DMS53 treated with DMSO at 0.1 percent for 48 hours (cell line): Measurements from ENCODE around the gene SUDS3.
A peak's percentile ranks its signal among the peaks of the same experiment; 100 is the strongest.
"Not testable (repeated sequence)": the region's sequence is repeated elsewhere in the genome, so short reads cannot be mapped to it uniquely, and the experiment has no call there.

Experiments used
- DNase-seq: peaks from one replicate; lab custom pipeline; 2025; ENCODE audit not compliant: unreplicated experiment; lab: John Stamatoyannopoulos, UW

The SUDS3 gene, protein sequence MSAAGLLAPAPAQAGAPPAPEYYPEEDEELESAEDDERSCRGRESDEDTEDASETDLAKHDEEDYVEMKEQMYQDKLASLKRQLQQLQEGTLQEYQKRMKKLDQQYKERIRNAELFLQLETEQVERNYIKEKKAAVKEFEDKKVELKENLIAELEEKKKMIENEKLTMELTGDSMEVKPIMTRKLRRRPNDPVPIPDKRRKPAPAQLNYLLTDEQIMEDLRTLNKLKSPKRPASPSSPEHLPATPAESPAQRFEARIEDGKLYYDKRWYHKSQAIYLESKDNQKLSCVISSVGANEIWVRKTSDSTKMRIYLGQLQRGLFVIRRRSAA

DNA sequence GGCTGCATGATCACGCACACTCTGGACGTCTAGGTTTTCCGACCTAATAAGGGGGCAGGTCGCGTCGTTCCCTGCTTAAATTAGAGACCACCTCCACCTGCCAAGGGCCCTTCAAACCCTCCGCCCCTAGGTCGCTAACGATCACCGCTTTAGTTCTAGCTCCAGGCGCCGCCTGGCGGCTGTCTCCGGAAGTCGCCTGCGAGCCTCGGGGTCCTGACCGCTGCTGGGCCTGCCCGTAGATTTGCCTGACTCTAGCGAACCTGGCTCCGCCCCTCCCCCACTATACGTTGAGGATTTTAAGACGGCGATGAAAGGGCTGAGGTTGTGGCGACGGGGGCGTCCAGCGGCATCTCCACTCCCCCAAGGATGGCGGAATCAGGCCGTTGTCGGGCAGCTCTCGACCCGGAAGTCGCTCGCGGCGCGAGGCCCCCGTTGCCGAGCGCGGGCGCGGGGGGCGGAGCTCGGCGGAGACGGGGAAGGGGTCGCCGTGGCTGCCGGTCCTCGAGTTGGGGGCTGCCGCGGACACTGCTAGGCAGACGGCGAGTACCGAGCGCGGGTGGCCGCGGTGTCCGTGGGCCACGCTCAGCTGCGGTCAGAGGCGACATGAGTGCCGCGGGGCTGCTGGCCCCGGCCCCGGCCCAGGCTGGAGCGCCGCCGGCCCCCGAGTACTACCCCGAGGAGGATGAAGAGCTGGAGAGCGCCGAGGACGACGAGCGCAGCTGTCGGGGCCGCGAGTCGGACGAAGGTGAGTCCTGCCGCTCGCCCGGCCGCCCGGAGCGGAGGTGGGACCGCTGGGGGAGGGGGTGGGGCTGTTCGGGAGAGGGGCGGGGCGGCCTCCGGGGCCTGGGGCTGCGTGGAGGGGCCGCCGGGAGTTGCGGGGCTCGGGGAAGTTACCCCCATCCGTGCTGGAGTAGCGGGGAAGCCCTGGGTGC lies at the start of gene SUDS3:
Gene SUDS3 (plus strand): TSS at position 467 of the 932 bp plus-strand sequence. CDS start 137 bp downstream, at position 604.
- DNase-seq, result peak; percentile 76

DNA sequence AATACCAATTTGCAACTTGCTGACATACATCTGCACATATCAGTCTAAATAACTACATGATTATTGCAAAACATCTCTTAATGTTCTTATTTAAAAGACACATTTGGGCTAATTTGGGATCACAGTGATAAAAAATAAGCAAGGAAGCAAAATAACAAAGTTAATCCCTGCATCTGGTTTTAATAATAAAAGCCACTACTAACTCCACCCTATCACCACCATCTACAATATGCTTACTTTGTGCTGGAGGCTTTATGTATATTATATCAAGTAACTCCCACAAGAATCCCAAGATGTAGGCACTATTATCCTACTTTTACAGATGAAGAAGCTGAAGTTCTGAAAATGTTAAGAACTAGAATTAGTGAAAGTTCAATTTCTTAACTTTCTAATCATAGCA lies 49.4 kb upstream of the SUDS3 start:
- DNase-seq, result no peak

DNA sequence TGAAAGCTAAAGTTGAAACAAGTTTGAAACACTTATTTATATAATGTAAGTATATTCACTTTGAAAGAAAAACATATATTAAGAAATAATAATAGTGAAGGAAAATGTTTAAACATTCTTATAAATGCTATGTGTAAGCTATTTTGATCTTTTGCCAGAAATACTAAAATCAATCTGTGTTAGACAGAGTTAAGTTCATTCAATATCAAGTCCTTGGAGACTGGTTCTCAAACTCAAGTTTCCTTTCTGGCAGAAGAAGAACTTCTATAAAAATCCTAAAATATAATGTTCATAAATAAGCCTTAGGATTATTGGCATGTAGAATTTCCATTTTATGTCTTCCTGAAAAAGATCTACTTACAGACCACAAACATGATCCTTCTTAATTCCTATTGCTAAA lies 49.0 kb upstream of the SUDS3 start:
- DNase-seq, result no peak

DNA sequence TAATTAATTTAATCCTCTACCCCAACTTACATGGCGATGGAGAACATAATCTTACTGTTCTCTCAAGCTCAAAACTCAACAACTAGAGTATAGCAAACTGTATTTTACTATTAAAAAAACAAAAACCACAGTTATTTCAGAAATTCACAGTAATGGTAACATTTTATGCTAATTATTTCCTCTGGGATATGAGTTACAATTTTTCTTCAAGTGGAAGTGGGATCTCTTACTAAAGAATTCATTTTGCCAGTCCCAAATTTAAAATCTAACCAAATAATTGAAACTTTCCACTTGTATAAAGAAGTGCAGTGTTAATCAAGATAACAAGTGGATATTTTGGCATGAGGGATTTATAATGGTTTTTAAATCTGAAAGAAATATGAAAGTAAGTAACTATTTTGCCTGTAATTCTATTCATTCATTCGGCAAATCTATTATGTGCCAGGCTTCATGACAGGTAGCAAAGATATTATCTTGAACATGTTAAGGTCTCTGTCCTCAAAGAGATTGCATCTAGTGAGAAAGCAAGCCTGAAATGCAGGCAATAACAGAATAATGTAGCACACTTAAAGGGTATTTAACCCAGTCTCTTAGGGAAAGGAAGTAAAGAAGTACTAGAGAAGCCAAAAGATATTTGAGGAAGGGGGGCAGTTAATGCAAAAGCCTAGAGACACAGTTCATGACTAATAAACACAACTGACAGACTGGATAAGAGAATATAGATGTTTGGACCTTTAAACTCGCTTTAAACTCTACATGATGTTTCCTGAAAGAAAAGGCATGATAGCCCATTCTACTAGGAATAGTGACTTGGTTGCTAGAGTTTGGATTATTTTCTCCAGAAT lies 47.6 kb upstream of the SUDS3 start:
- DNase-seq, result no peak

DNA sequence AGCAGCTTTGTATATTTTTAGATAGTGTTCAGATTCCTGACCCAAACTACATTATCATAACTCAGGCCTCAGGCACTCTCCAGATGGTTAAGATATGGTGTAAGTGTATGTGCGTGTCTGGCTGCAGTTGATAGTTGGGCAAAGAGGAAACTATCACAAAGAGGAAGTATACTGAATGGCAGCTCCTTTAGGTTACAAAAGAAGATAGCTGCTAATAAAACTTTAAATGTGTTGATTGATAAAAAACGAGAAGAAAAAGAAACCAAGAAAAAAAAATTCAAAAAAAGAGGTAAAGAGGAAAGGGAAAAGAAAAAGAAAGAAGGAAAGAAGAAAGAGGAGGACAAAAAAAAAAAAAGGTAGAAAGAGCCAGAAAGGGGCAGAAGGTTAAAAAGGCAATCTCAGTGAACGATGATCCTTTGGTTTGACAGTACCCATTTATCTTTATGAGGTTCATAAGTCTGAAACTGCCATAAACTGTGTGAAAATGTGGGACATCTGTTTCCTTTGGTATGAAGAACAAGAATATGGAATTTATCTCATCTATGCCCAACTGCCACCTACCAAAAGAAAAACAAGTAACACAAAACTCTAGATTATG lies 45.8 kb upstream of the SUDS3 start:
- DNase-seq, result no peak

DNA sequence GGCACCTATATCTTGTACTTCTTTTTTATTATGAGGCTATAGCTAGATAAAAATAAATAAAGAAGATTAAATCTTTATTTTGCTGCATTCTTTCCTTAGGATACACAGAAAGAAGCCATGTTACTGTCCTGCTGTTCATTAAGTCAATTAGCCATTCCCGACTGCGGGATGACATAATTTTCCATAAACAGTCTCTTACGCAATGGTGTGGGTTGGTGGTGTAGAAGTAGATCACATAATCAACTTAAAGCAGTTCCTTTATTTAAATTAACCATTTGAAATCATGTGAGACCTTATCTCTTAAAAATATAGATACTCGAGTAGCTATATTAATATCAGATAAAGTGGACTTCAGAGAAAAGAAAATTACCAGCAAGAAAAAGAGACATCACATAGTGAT lies 43.8 kb upstream of the SUDS3 start:
- no peak for DNase-seq

DNA sequence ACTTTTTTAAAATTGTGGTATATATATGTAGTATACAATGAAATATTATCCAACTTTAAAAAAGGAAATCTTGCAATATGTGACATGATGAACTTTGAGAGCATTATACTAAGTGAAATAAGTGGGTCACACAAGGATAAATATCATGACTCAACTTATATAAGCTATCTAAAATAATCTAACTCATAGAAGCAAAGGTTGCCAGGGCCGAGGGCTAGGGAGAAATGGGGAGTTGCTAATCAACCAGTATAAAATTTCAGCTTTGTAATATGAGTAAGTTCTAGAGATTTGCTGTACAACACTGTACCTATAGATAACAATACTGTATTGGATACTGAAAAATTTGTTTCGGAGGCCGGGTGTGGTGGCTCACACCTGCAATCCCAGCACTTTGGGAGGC lies 42.1 kb upstream of the SUDS3 start:
- DNase-seq, result no peak

DNA sequence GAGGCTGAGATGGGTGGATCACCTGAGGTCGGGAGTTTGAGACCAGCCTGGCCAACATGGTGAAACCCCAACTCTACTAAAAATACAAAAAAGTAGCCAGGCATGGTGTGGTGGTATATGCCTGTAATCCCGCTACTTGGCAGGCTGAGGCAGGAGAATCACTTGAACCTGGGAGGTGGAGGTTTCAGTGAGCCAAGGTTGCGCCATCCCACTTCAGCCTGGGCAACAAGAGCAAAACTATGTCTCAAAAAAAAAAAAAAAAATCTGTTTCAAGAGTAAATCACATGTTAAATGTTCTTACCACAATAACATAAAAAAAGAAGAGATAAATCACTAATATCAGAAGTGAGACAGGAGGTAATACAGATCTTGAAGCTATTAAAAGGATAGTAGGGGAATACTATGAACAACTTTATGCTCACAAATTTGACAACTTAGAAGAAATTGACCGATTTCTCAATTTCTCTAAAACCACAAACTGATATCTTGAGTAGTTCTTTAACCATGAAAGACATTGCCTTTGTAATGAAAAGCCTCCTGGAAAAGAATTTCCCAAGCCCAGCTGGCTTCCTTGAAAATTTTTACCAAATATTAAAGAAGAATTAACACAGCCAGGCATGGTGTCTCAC lies 41.3 kb upstream of the SUDS3 start:
- no peak for DNase-seq

DNA sequence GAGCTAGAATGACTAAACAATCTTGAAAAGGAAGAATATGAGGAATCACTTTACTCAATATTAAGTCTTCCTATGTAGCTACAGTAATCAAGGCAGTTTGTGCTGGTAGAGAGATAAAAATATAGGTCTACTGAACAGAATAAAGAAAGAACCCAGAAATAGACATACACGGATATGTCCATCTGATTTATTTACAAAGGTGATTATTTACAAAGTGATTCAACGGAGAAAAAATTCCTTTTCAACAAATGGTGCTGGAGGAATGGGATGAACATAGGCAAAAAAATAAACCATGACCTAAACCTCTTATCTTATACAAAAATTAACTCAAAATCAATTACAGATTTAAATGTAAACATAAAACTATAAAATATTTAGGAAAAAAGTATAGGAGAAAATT lies 40.2 kb upstream of the SUDS3 start:
- DNase-seq, result peak; percentile 27

DNA sequence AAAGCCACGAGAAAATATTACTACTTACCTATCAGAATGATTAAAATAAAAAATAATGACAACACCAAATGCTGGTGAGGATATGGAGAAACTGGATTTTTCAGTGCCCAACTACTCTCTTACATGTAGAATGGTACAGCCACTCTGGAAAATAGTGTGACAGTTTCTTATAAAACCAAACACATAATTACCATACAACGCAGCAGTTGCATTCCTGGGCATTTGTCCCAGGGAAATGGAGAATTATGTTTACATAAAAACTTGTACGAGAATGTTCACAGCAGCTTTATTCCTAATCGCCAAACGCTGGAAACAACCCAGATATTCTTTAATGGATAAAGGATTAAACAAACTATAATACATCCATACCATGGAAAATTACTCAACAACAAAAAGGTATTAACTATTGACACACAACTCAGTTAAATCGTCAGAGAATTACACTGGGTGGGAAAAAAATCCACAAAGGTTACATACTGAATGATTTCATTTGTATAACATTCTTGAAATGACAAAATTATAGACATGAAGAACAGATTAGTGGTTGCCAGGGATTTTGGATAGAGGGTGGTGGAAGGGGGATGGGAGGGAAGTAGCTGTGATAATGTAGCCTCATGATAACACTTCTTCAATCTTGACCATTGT lies 39.0 kb upstream of the SUDS3 start:
- no peak for DNase-seq

DNA sequence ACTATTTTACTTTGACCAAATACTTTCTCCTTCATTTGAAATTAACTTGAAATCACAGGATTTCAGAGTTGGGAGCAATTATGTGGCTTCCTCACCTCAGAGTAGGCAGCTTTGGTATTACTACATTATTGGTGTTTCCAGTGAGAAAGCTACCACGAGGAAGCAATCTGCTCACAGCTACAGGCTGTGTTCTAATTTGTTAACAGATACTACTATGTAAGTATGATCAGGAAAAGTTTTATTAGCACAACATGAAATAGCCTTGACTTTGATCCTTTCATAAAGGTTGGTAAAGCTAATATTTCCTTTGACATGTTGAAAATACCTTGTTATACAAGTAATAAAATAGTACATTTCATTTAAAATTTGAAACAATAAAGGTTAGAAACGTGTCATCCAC lies 34.3 kb upstream of the SUDS3 start:
- no peak for DNase-seq

DNA sequence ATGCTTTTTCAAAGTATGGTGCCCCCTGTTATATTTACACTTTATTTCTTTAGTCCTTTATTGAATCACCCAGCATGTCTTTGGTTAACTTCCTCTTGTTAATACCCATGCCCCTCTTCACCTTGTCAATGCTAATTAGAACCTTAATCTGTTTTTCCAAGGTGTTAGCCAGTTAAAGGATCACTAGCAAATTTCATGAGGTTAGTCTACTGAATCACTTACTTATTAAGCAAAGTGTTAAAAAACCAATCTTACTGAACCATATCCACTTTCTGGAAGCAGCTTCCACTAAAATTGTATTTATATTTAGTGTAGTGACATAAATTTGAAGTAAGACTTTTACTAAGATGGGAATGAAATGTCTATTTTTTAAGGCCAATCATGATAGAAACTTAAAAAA lies 31.5 kb upstream of the SUDS3 start:
- no peak for DNase-seq

DNA sequence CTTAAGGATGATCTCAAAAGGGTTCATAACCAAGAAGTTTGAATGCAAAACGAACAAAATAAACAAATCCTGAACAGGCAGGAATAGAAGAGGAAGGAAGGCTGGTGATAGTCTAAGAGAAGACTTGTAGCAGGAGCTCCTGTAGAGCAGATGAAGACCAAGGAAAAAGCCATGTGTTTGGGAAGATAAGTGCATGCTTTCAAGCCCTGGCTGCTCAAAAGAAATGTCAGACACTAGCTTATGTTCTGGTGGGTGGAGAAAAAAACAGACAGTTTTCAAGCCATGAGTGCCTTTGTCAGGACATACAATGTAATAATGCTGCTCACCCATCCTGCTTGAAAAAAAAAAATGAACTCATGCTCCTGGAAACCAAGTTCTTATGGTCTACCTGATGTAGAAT lies 31.0 kb upstream of the SUDS3 start:
- no peak for DNase-seq

DNA sequence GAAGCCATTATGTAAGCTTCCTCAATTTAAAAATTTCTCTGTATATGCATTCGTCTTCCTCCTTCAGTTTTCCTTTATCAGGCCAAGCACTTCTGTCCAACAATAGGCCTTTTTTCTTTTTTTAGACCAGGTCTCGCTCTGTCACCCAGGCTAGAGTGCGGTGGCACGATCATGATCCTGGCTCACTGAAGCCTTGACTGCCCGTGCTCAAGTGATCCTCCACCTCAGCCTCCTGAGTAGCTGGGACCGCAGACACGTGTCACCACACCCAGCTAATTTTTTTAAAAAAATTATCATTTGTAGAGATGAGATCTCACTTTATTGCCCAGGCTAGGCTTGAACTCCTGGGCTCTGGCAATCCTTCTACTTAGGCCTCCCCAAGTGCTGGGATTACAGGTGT lies 29.5 kb upstream of the SUDS3 start:
- DNase-seq, result no peak

DNA sequence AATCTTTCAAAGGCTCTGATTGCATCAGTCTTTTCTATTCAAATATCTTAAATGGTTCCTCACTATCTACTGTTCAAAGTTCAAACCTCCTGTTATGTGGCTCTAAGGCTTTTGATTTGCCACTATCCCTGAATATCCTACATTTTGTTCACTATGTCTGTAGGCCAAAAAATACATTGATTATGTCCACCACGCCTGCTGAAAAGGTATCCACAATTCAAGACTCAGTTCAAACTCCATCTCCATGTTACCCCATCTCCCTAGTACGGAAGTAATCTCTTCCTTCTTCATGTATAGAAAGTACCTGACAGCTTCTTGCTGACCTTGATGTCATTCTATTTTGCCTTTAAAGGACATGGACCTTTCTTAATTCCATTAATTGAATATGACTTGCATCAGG lies 28.4 kb upstream of the SUDS3 start:
- DNase-seq, result no peak

DNA sequence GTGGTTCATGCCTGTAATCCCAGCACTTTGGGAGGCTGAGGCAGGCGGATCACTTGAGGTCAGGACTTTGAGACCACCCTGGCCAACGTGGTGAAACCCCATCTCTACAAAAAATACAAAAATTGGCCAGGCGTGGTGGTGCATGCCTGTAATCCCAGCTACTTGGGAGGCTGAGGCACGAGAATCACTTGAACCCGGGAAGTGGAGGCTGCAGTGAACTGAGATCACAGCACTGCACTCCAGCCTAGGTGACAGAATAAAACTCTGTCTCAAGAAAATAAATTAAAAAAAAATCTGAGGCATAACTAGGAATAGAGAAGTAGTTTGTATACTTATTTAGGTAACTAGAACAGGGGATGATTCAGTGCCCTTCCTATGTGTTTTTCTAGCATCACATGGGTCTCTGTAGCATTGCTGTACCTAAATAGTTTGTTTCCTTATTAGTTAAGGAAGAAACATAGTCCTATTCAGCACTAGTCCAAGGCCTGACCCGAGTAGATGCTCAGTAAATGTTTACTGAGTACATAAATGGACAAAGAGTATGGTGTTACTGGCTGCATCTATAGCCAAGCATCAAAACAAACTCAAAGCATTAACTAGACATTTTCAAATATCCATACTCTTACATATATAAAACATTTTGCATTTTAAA lies 25.3 kb upstream of the SUDS3 start:
- DNase-seq, result no peak

DNA sequence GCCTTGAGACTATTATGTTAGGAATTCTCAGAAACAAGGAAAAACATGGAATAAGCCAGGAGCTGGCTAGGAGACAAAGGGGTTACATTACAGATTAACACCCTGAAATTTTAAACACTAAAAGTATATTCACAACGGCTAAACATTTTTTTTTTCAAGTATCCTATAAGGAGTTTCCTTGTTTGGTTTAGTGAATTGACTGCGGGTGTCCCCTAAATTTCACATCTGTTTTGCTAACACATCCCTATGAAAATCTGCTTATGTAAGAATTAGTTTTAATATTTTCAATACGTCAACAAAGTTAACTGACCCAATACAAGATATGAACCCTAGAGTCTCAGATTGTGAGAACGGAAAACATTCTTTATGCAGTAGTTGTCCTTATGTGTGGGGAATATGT lies 22.6 kb upstream of the SUDS3 start:
- no peak for DNase-seq

DNA sequence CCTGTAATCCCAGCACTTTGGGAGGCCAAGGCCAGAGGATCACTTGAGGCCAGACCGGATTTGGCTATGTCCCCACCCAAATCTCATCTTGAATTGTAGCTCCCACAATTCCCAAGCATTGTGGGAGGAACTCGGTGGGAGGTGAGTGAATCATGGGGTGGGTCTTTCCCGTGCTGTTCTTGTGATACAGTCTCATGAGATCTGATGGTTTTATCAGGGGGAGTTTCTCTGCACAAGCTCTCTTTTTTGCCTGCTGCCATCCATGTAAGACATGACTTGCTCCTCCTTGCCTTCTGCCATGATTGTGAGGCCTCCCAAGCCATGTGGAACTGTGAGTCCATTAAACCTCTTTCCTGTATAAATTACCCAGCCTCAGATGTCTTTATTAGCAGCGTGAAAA lies 21.9 kb upstream of the SUDS3 start:
- not testable (repeated sequence) for DNase-seq

DNA sequence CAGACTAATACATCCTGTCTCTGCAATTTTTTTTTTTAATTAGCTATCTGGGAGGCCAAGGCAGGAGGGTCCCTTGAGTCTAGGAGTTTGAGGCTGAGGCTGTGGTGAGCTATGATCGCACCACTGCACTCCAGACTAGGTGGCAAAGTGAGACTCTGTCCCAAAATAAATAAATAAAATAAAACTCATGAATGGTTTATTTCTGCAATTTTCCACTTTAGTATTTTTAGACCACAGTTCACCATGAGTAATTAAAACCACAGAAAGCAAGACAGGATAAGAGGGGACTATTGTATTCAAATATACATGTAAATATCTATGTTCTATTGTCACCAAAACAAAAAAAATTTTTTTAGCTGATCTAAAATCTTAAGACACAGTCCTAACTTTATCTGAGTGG lies 21.5 kb upstream of the SUDS3 start:
- DNase-seq, result no peak

DNA sequence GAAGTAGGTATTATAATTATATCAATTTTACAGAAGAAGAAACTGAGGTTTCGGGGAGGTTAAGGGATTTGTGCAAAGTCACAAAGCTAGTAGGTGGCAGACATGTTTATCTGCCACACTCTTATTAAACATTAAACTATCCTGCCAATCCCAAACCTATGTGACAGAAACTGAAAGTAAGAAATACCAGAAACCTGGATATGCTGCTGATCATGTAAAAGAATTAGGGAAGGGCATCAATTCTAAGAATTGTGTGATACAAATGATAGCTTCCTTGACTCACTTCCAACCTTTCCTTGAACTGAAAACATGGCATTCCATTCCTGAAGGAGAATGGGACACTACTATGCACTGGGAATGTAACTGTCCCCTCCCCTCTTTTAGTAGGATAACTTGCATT lies 20.5 kb upstream of the SUDS3 start:
- DNase-seq, result no peak
